HPDE6-E6E7 (cell line): ENCODE results near the gene RREB1.
A peak's percentile ranks its signal among the peaks of the same experiment; 100 is the strongest.
"Not testable (repeated sequence)": the region's sequence is repeated elsewhere in the genome, so short reads cannot be mapped to it uniquely, and the experiment has no call there.

Source experiments
- DNase-seq: peaks from one replicate; pipeline ENCODE4 v3.0.0; 2011; ENCODE audit warnings: missing footprints; ENCODE audit errors: extremely low spot score

RREB1 gene

DNA sequence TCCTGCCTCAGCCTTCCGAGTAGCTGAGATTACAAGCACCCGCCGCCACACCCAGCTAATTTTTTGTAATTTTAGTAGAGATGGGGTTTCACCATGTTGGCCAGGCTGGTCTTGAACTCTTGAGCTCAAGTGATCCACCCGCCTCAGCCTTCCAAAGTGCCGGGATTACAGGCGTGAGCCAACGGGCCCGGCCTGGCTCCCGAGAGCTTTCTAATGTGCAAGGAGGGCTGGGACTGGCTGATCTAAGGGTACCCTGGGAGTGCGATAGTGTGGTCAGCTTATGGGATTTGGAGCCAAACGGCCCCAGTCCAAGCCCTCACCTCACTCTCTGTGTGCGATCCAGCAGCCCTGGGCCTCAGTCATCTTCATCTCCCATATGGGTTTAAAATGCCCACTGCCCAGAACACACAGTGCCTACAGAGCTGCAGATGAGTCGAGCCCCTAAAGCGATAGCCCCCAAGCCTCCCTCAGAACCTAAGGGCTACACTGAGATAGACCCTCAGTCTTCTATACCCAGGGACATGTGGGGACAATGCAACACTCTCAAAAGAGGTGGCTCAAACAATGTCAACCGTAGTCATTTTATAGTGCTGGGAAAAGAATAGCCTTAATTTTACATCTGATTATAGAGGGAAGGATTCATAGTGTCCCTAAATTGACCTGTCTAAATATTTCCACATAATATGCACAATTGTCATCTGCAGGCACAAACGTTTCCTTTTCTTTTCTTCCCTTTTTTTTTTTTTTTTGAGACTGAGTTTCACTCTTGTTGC is 155.2 kb downstream of the RREB1 start:
- DNase-seq, result no peak

DNA sequence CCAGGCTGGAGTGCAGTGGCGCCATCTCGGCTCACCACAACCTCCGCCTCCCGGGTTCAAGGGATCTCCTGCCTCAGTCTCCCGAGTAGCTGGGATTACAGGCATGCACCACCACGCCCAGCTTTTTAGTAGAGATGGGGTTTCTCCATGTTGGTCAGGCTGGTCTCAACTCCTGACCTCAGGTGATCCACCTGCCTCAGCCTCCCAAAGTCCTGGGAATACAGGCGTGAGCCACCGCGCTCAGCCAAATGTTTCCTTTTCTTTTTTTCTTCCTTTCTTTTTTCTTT is 155.7 kb downstream of the RREB1 start:
- not testable (repeated sequence) for DNase-seq

DNA sequence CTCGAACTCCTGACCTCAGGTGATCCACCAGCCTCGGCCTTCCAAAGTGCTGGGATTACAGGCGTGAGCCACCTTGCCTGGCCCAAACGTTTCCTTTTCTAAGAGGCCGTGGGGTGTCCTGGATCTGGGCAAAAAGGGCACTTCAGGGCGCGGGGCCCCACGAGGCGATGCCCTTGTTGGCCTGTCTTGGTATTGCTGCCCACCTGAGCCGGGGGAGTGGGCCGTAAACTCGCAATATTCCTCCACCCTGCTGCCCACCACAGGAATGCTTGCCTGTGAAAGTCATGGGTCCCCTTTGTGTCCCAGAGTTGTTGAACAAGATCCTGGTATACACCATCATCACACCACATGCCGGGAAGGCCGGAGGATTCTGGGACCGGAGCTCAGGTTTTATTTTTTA is 156.3 kb downstream of the RREB1 start:
- no peak for DNase-seq

DNA sequence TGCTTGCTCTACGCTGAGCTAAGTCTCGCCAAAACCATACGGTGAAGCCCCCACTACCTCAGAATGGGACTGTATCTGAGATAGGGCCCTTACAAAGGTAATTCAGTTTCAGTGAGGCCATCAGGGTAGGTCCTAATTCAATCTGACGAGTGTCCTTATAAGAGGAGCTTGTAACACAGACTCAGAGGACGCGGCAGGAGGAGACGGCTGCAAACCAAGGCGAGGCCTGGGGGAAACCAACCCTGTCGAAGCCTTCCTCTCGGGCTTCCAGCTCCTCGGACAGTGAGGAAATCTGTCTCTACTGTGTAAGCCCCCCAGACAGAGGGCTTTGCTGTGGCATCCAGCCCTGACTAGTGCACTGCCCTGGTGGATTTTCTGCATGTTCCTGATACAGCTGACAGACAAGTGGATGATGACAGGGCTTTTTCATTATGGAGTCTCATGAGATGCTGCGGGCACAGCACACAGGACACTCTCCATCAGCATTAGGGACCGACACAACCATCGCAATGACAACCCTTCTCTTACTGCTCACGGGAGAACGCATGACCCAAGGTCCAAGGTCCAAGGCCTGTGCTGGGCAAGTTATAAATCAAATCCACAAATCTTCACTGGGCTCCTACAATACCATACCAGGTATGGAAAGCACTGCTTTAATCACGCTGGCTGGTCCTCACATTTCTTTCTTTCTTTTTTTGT is 157.1 kb downstream of the RREB1 start:
- no peak for DNase-seq

DNA sequence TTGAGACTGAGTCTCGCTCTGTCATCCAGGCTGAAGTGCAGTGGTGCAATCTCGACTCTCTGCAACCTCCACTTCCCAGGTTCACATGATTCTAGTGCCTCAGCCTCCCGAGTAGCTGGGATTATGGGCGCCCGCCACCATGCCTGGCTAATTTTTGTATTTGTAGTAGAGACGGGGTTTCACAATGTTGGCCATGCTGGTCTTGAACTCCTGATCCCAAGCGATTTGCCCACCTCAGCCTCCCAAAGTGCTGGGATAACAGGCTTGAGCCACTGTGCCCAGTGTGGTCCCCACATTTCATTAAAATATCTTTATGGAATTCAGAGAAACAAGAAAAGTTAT is 157.6 kb downstream of the RREB1 start:
- not testable (repeated sequence) for DNase-seq

DNA sequence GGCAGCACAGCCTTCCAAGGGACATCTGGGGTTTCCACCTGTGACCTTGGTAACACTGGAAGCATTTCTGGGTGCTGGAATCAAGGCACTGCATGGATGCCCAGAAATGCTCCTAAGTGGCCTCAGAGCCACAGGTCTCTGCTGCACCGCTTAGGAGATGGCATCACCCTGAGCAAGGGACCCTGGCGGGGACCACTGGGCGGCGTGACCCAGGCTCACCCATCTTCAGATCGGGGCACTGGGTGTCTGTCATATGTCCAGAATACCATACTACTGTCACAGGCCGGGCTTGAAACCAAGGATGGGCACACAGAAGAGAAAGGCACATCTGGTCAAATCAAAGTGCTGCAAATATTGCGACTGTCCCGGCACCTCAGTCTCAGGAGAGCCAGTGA is 159.3 kb downstream of the RREB1 start:
- no peak for DNase-seq

DNA sequence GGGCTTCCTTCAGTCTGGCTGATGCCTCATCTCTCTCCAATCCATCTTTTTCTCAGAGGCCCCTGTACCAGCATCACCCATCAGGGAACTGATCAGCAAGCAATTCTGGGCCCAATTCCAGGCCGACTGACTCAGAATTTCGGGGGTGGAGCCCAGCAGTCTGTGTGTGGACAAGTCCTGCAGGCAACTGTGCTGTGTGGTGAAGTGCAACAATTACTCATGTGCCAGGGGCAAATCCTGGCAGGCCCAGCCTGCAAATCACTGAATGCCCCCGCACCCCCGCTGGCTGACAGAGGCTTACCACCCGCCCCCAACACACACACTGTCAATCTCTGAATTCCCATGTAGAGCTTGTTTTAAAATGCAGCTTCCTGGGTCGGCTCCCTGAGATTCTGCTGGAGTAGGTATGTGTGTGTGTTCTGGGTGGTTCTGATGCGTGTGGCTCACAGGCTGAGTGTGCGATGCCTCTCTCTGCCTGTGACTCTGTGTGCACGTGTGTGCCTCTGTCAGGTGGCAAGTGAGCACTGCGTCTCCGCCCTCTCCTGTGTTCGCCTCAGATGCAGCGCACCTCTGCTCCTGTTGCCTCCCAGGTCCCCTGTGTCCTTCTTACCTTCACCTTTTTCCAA is 159.8 kb downstream of the RREB1 start:
- DNase-seq, result peak; percentile 99

DNA sequence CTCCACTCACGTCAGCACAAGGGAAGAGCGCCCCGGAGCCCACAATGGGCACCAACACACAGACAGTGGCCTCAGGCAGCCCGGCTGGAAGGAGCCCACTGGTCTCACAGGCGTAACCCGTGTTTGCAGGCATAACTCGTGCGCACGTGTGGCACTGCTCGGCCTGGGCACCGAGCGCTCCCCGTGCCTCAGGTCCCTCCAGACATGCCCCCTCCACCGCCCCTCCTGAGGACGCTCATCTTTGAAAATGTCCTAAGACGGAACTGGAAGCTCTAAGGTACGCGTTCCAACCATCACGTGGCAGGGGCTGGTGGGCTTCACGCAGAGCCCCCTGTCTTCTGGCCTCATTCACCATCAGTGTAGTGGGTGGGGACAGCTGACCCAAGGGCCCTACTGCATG is 160.6 kb downstream of the RREB1 start:
- no peak for DNase-seq

DNA sequence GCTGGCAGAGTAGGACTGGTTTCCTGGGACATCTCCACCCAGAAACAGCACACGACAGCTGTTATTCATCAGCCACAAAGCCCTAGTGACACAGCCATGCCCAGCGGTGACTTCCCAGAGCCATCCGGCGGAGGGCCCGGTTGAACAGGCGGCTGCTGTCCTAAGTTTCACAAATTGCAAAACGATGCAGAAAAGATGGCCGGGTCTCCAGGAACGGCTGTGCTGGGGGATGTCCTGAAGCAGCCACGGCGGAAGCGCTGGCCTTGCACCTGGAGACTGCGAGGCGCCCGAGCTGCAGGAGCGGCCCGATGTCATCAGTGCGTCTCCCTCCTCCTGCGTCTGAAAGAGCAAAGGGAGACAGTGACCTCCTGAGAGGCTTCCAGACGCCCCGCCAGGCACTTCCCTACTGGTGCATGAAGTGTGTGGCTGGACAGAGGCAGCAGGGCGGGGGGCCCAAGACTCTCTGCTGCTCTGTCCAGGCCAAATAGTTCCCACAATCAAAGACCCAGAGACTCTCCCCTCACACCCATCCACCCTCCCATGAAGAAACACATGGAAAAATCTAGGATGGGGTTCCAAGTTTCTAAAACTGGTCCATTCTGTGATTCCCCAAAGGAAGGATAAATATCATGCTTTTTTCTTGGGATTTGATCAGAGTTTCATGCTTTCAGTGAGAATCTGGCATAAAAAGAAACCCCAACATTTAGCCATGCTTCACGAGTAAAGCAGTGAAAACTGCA is 161.2 kb downstream of the RREB1 start:
- no peak for DNase-seq

DNA sequence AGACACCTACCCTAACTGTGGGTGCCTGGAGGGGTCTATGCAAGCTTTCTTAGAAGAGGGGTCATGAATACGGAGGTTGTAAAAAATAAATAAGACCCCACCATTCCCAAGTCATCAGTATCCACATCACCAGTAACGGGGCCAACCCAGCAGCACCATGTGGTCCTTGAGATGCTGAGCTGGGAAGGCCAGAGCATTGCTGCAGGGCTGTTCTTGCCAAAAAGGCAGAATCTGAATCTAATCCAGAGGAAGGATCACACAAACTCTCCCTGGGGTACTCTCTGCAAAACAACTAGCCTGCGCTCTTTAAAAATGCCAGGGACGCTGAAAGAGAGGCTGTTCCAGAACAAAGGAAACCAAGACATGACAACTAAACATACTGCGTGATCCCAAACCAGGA is 162.1 kb downstream of the RREB1 start:
- DNase-seq, result no peak

DNA sequence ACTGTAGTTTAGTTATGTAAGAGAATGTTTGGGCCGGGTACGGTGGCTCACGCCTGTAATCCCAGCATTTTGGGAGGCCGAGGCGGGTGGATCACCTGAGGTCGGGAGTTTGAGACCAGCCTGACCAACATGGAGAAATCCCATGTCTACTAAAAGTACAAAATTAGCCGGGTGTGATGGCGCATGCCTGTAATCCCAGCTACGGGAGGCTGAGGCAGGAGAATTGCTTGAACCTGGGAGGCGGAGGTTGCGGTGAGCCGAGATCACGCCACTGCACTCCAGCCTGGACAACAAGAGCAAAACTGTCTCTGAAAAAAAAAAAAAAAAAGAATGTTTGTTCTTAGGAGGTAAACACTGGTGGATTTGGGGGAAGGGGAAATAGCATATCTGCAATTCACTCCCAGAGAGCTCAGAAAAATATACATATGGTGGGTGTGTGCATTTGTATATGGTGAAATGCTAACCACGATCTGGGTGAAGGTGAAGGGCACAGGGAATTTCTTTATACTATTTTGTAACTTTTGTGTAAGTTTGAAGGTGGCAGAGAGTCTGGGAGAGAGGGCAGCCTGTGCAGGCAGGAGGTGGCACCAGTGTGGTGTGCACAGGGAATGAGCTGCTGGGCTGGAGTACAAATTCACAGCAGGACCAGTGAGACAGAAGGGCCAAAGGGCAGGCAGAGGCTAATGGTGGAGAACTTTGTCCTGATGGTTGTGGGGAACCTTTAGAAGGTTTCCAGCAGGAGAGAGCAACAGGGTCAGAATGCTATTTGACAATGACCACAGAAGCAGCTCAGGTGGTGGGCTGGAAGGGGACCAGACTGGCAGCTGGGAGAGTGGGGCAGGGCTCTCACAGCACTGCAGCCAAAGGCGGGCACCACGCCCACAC is 162.8 kb downstream of the RREB1 start:
- no peak for DNase-seq

DNA sequence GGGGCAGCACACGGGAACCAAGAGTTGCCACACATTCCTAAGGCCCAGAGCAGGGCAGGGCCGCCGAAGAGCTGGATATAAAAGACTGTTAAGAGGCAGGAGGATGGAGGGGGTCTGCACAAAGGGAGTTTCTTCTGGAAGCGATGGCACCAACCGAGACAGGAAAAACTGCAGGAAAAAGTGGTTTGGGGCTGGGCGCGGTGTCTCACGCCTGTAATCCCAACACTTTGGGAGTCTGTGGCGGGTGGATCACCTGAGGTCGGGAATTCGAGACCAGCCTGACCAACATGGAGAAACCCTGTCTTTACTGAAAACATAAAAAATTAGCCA is 163.4 kb downstream of the RREB1 start:
- DNase-seq, result no peak

DNA sequence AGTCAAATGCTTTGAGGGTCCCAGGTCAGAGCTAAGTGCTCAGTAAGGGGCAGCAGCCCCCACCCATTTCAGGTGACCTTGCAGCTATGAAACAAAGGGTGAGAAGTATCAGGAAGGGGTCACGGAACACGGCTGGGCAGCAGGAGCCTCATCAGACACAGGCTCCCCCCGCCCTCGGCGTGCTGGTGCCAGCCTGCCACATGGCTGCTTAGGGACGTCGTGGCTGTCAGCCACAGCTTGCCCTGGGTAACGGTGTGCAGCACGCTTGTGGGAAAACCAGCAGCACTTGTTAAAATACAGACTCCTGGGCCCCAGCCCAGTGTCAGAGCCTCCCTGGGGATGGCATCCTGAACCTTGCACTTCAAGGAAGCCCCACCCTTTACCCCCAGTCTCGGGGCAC is 165.9 kb downstream of the RREB1 start:
- no peak for DNase-seq

DNA sequence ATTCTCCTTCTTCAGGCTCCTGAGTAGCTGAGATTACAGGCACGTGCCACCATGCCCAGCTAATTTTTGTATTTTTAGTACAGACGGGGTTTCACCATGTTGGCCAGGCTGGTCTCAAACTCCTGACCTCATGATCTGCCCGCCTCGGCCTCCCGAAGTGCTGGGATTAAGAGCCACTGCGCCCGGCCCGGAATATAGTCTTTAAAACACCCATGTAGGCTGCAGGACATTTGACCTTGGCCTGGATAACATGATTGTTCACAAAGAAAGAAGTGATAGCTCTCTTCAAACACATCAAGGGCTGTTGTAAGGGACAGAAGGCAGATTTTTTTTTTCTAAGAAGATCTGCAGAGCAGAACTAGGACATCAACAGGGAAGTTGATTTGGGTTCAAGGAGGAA is 166.8 kb downstream of the RREB1 start:
- not testable (repeated sequence) for DNase-seq

DNA sequence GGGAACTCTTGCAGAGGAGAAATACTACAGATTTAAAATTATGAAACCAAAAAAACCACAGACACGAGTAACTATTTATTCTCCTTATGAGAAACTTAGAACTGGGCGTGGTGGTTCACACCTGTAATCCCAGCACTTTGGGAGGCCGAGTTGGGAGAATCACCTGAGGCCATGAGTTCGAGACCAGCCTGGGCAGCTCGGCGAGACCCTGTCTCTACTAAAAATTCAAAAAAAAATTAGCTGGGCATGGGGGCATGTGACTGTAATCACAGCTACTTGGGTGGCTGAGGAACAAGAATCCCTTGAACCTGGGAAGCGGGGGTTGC is 168.4 kb downstream of the RREB1 start:
- DNase-seq, result no peak

DNA sequence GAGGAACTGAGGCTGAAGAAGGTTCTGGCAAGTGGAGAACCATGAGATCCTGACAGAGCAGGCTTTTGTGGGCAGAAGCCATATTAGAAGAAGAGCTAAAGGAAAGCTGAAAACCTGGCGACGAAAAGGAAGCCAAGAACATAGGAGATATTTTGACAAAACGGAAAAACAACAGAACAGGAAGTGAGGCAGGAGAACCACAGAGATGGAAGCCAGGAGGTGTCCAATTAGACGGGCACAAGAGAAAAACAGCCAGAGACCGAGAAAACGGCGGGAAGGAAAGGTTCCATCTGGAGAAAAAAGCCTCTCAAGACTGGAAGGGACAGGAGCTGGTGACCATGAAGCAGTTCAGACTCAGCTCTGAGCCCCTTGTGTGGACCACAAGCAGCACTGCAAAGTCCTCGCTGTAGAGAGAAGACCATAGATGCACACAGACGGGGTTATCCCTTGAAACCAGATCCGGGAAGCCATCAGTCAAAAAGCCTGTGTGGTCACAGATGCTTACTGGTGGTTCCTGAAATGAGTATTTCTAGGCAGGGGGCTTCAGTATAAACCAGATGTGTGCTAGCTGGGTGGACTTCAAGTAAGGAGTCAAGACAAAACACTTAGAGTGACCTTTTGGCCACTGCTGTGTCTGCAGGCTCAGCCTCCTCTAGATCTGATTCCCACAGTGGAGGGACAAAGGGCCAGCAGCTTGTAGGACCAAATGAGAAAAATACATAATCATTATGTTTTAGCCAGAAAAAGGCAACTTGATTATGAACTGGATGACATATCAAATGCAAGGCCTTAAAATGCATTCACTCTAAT is 174.5 kb downstream of the RREB1 start:
- DNase-seq, result no peak

DNA sequence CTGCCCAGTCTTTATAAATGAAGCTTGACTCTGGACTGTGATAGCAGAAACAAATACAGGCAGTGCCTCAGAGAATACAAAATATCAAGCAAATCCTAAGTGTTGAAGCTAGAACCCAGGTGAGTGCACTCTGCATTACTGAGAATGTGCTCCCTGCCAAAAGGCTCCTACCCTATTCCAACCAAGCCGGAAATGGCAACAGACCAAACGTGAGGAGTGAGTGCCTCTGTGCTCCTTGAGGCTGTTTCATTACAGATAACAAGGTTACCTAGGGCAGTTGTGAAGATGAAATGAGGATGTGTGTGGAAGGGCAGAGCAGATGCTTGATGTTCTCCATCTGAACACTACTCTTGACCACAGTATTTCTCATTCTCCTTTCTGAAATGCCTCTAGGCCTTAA is 175.9 kb downstream of the RREB1 start:
- DNase-seq, result no peak

DNA sequence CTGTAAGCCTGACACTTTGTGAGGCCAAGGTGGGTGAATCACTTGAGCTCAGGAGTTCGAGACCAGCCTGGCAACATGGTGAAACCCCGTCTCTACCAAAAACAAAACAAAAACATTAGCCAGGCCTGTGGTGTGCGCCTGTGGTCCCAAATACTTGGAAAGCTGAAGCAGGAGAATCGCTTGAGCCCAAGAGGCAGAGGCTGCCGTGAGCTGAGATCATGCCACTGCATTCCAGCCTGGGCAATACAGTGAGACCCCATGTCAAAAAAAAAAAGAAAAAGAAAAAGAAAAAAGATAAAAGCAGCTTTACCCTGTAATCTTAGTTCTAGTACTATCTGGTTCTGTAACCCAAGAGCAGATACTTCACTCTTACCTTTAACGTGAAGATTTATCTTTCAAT is 177.7 kb downstream of the RREB1 start:
- DNase-seq, result no peak

DNA sequence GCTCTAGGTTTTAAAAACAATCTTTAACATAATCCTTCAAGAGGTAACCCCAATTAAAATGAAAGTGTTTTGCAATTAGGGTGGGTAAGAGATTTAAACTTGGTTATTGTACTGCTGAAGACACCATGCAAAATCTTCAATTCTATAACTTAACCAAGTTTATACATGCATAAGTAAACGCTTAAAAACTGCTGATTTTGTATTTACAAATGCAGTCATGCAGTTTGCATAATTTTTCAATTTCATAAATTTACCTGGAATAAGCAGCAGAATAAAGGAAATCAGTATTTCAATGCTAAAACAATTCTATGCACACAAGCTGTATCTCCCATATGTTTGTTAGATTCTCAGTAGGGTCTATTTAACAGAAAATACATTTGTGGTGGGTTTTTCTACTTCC is 182.3 kb downstream of the RREB1 start:
- DNase-seq, result no peak

DNA sequence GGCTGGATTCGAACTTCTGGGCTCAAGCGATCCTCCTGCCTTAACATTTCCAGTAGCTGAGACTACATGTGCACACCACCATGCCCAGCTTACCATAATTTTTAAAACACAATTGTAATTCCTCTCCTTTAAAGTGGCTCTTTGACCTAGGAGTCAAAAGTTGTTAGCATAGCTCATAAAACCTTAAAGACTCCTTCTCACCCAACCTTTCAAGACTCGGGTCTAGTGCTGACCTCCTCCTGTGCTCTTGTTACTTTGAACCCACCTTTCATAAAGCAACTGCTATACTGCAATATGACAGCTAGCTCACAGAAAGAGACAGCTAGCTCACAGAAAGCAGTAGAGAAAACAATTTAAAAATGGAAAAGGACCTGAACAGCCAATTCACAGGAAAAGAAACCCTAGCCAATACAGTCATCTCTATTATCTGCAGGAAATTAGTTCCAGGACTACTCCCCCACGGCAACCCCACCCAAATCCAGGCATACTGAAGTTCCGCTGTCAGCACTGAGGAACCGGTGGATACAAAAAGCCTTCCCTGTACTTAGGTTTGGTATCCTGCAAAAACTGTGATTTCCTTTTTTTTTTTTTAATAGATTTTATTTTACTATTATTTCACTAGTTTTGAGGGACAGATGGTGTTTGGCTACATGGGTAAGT is 185.0 kb downstream of the RREB1 start:
- no peak for DNase-seq

DNA sequence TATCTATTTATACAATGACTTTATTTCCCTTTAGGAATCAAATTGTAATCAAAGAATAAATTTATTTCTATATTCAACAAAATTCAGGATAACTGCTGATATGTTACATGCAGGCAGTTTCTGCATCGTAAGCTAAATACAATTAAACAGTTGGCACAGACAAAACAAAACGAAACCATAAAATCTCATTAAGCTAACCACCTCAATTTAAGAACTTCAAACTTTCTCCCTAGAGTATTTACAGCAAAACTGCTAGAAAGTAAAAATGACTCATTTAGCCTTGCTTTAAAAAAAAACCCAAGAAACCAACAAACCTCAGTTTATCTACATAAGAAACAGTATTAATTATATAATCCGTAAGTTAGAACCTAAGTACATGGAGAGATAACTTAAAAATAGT is 188.2 kb downstream of the RREB1 start:
- no peak for DNase-seq
